ENCODE results near the gene NR2F2.

NR2F2 gene

DNA sequence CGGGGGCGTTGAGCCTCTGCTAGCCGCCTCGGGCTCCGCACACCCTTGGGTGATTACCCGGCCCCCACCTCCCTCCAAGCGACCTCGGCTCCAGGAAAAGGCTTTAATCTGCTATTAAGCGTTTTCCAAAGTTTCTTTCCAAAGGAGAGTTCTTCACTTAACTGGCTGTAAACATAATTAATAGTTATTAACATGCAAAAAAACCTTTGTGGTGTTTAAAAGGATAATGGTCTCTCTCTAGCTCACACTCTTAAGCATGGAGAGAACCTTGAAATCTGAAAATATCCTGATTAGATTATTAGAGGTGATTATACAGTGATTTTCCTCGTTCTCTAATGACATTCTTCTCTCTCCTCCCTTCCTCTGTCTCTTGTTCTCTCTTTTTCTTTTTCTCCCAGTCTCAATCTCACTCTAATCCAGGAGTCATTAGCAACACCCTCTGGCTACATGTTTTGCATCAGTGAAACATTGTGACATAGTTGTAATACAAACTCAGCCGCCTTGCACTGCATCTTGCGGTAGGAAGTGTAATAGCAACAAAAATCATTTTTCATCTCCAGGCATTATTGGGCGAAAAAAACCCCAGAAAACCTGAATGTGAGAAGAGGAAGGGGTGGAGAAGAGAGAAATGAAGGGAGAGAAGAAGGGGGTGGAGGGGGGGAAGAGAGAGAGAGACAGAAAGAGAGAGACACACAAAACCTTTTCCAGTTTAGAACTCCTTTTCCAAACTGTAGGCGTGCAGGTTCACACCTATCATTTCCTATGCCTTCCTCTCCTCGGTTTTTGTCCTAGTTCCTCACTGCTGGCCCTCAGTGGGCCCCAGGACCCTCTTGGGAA lies 24.4 kb downstream of the NR2F2 start:
- DNase-seq = no peak

GRCh38 chr15:96355568-96356187 lies 25.2 kb downstream of the NR2F2 start:
- DNase-seq = no peak

- peak; percentile 87 for DNase-seq
Measured at GRCh38 chr15:96356494-96357455, 26.3 kb downstream of the NR2F2 start.

GRCh38 chr15:96358001-96358801 lies 27.7 kb downstream of the NR2F2 start:
- no peak for DNase-seq

DNA sequence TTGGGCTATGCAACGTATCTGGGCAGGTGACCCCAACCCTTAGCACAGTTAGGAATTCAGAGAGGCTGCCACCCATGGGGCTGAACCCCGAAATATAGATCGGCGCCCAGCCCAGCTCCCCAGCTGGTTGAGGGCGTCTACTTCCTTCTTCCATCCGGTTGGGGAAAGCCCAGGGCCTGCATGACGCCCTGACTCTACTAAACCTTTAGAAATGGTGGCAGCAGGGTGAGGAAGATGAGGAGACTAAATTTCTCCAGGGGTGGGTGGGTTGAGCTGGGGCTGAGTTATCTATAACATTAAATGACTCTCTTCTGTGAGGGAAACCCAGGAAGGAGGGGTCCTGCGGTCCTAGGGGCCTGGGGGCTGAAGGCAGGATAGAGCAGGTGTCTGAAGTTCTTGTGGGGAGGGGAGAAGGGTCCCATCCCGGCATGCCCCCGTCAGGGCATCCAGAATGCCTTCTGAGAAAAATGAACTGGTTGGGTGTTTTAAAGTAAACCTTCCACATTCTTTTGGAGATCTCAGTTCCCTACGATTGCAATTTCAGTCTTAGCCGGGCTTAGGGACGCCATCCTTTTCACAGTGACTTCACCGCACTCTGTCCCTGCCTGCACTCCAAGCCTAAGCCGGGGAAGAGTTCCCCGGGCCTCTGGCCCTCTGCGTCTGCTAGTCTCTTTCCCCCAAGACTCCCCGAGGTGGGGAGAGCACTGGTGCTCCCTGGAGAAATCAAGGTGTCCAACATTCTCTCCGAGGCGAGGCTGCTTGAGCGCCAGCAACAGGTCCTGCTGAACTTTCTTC lies 28.5 kb downstream of the NR2F2 start:
- no peak for DNase-seq

- peak; percentile 50 for DNase-seq
Measured at GRCh38 chr15:96359616-96360521, 29.4 kb downstream of the NR2F2 start.

DNA sequence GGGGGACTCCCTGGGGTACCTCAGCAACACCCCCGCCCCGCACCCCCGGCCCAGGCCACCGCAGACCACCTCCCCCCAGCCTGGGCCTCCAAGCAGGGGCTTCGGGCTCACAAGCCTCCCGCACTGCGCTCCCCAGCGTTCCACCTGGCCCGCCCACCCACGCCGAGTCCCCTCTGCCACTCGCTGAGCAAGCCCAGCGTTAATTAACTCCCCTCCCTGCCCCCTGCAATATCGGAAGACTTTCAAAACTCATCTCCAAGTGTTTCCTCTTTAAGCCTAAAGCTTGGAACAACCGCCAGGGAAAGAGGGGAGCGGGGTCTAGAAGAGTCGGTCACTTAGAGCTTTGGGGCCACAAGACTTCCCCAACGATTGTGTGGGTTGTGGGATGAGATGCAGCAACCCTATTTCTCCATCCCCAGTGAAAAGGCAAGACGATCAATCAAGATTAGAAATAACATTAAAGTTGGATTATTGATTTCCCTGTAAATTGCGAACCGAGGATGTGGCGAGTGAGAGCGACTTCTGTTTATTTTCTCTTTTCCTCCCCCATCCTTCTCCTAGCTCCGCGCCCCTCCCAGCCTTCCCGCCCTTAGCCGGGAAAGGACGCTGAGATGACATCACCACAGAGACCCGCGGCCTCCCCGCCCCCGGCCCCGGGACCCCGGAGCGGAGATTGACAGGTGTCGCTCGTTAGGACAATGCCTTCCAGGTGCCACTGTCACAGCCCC lies 30.2 kb downstream of the NR2F2 start:
- DNase-seq = no peak

DNA sequence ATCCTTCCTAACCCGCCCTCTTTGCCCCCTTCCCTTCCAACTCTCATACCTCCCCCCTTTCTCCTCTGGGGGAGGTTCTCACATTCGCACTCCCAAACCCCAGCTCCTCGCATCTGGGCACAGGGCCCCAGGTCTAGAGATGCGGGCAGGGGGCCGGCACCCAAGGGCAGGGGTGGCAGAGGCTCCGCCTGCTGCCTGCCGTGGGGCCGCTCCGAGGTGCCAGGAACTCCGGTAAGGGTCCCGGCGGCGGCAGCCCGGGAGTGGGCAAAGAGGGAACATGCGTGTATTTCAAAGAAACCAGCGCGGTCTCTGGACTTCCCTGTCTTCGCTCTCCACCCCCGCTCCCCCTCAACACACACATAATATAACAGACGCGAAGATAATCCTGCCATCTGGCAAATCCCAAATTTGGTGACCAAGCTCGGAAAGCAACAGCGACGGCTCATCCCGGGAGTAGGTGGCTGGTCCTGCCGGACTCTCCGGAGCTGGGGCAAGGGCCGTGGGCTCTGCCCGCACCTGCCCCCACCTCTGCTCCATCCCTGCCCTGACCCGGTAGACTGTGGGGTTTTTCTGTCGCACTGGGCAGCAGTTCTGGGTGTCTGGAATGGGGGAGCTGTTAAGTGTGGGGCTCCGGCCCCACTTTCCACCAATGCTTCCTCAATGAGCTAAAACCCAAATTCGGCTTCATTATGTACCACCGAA lies 31.0 kb downstream of the NR2F2 start:
- DNase-seq = no peak

DNA sequence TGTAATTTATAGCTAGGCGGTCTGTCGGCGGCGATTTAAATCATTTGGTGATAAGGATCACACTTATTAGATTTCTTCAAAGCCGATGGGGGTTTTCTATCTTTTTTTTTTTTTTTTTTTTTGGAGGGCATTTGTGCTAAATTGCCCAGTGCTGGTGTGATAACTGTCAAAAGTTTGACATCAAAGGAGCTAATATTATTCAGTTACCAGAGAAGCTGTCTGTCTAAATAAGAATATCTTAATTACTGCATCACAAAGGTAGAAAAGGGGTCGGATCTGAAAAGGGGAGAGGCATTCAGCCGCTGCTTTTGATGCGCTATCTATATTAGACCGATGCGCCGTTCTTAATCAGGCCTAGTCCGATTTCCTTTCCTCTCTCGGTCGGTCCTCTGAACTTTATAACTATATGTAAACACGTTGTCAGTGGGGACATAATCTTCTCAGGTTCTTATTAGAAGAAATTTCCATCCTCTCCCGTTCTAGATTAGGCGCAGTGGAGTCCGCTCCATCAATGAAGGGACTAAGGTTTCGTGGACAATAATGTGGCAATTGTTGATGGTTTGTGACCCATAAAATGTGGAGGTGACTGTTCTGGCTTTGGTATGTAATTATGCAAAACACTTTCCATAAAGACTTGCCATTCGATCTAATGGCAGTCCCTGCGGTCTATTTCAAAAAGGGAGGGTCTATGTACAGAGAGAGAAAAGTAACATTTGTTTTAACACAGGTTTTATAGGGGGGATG lies 31.7 kb downstream of the NR2F2 start:
- no peak for DNase-seq

- DNase-seq = no peak
Measured at GRCh38 chr15:96362755-96363651, 32.5 kb downstream of the NR2F2 start.

DNA sequence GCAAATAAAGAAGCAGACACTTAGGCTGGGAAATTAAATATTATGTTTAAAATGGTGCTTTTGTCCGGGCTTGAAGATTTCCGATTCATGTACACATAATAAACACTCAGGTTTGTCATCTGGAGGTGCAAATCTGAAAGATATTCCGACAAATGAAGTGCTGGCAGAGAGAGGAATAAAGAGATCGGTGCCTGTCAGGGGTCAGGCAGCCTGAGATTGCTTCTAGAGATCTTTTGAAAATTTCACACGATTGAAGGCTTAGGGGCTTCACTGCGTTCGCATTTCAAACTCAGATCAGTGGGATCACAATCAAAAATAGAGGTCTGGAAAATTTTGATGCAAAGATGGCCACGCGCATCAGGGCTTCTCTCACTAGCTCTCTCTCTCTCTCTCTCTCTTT lies 33.2 kb downstream of the NR2F2 start:
- no peak for DNase-seq

DNA sequence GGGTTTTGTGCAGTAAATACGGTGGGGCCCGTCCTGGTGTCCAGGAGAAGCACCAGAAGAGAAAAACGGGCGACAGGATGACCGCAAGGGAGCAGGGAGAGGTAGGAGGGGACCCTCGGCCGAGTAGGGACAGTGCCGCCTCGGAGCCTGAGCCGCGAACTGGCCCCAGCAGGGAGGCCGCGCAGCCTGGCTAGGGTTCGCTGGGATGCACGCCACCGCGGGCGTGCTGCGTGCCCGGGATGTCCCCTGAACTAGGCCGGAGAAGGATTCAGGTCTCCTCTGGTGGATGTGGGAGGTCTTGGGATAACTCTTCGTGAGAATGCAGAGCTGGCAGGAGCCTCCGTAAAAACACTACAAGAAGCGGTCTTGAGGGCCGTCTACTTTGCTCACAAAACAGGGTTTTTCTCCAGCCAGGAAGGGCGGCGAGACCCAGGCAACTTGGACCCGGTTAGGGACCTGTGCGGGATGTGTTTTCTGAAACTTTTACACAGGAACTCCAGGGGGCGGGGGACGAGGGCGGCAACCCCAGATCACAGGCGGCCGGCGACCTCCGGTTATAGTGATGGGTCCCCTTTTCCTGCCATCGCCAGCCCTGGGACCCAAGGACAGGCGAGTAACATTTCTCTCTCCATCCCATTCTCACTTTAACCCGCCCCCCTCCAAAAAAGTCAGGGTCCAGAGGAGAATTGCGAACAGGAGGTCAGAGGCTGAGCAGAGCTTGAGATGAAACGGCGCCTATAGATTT lies 35.5 kb downstream of the NR2F2 start:
- DNase-seq = no peak

- no peak for DNase-seq
Measured at GRCh38 chr15:96366526-96366877, 36.0 kb downstream of the NR2F2 start.

DNA sequence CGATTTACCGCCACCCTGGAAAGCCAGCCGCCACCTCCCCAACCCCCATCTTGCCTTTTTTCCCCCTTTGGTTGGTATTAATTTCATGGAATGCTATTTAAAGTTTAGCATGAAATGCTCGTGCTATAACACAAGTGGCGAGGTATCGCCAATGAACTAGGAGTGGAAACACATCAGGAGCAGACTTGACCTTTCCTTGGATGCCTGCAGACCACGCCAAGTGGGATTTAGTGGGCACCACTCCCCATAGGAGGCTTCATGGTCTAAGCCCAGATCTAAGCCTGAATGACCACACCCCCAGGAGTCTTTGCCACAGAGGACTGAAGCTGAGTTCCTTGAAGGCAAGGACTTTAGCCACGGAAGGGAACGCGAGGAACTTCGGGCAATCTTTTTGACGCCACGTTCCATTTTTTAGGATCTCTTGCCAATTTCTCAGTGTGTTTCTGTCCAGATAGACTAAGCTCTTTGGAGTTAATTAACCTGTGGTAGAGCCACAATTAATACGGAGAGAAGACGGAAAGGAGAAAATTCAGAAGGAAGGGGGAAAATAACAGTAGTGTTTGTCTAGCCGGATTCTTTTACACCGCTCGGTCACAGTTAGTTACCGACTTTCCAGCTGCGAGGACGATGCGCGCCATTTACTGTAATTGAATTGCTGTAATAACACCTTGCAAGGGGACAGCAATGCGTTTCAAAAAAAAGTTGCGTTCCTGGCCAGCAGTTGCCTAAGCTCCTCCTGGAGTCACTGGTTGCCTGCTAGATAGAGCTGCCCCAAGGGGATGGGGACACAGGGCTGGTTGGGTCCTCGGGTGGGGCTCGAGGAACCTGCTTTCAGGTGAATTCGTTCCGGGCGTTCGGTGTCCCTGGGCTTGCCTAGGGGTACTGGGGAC lies 37.1 kb downstream of the NR2F2 start:
- no peak for DNase-seq

DNA sequence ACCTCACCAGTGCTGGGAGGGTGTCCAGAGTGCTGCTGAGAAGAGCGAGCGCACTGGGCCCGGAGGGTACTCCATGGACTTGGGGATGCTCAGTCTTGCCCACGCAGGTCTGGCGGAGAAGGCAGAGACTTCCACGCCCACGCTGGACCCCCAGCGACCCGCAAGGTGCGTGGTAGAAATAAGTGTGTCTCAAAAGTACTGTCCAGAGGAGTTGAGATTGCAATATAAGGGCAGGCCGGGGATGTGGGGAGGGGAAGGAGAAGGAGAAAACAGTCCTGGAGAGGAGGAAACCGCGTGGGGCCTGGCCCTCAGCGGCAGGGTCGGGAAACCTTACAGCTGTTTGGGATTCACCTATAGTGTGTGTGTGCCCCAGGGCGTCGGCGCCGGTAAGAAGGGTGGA lies 38.9 kb downstream of the NR2F2 start:
- no peak for DNase-seq

Data from femur (tissue), 1 donor.